ENCODE measurements around the gene AVPR2.

Gene AVPR2

DNA sequence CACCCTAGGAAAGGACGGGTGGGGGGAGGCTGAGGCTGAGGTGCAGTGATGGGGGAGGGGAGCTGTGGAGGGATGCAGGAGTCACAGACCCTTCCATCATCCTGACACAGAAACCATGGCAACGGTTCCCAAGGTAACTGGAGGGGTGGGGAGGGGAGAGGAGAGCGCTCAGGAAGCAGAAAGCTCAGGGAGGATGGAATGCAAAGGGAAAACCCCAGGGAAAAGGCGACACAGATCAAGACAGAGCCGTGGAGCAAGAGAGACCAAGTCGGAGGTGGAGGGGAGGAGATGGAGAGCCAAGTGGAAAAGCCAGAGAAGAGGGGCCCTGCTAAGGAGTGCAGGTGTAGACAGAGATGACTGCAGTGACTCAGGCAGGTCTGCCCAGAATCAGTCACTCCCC is 33.0 kb upstream of the AVPR2 start:
- DNase-seq (ENCODE audit: low read depth in 2 of 2), result no peak

GRCh38 chrX:153871946-153872878 is 32.3 kb upstream of the AVPR2 start:
- DNase-seq (ENCODE audit: low read depth in 2 of 2), result no peak

GRCh38 chrX:153873282-153874084 is 31.0 kb upstream of the AVPR2 start:
- DNase-seq (ENCODE audit: low read depth in 2 of 2), result no peak

- DNase-seq (ENCODE audit: low read depth in 2 of 2), result no peak
These were observed 30.4 kb upstream of the AVPR2 start for GRCh38 chrX:153874085-153874365.

GRCh38 chrX:153874366-153875125 is 29.9 kb upstream of the AVPR2 start:
- no peak for DNase-seq (ENCODE audit: low read depth in 2 of 2)

GRCh38 chrX:153875391-153876111 is 28.9 kb upstream of the AVPR2 start:
- peak; percentile 9 to 42 for DNase-seq (ENCODE audit: low read depth in 2 of 2)

- no peak for DNase-seq (ENCODE audit: low read depth in 2 of 2)
These were observed 28.4 kb upstream of the AVPR2 start for GRCh38 chrX:153876112-153876491.

DNA sequence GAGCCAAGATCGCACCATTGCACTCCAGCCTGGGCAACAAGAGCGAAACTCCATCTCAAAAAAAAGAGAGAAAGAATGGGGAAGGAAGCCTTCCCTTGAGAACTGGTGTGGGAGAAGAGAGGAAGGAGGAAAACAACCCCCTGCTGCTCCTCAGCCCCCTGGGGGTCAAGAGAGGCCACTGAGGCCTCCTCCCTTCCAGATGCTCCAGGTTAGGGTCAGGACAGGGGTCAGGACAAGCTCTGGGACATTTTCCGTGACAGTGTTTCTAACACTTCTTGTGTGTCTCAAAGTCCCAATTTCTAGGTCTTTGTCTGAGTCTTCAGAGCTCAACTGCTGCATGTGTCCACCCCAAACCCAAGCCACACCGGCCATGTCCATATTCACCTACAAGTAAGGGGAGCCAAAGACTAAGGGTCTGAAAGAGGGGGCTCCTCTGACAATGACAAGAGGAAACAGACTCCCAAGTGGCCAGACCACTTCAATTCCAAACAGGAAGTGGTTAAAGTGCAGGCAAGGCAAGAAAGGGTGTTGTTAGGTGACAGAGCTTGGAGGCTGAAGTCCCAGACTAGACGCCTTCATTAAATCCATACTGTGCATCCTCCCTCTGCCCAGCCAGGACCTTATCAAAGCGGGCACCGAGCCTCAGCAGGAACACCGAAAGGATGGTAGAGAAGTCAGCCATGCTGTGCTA is 26.8 kb upstream of the AVPR2 start:
- no peak for DNase-seq (ENCODE audit: low read depth in 2 of 2)

GRCh38 chrX:153878345-153878744 is 26.1 kb upstream of the AVPR2 start:
- no peak for DNase-seq (ENCODE audit: low read depth in 2 of 2)

- no peak for DNase-seq (ENCODE audit: low read depth in 2 of 2)
These were observed 25.4 kb upstream of the AVPR2 start for GRCh38 chrX:153878969-153879653.

- DNase-seq (ENCODE audit: low read depth in 2 of 2), result no peak
These were observed 24.6 kb upstream of the AVPR2 start for GRCh38 chrX:153879741-153880439.

DNA sequence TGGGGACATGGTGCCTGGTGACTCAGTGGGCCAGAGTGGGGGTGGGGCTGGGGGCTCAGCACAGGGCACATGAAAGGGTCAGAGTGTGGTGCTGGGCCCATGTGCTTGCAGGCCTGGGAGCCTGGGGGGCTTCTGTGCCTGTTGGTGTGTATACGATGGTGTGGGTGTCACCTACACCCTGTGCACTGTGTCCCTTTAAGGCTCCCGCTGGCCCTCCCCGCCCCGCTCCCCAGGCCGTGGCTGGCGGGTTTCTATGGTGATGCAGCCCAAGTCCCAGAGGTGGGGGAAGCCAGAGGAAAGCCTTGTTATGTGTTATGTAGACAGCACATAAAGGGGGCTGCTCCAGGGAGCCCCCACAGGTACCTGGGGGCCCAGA is 24.0 kb upstream of the AVPR2 start:
- DNase-seq (ENCODE audit: low read depth in 2 of 2), result no peak

GRCh38 chrX:153881281-153881680 is 23.2 kb upstream of the AVPR2 start:
- DNase-seq (ENCODE audit: low read depth in 2 of 2), result no peak

GRCh38 chrX:153882086-153882498 is 22.4 kb upstream of the AVPR2 start:
- DNase-seq (ENCODE audit: low read depth in 2 of 2), result no peak

DNA sequence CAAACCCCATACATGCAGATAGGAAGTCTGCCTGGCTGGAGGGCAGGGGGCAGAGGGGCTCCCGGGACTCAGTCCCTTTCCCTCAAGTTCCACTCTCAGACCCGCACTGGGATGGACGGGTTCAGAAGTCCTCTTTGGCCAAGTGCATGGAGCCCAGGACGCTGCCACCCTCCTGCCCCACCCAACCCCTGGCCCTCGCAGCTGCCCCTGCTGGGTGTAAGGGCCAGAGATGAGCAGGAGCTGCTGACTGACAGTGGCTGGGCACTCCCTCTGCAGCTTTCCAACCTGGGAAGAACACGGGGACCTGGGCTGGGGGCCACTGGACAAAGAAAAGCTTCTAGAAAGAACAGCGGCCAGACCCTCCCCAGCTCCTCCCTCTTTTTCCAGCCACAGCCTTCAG is 21.9 kb upstream of the AVPR2 start:
- no peak for DNase-seq (ENCODE audit: low read depth in 2 of 2)

- no peak for DNase-seq (ENCODE audit: low read depth in 2 of 2)
These were observed 21.2 kb upstream of the AVPR2 start for GRCh38 chrX:153883163-153883843.

GRCh38 chrX:153884136-153884535 is 20.3 kb upstream of the AVPR2 start:
- DNase-seq (ENCODE audit: low read depth in 2 of 2), result no peak

DNA sequence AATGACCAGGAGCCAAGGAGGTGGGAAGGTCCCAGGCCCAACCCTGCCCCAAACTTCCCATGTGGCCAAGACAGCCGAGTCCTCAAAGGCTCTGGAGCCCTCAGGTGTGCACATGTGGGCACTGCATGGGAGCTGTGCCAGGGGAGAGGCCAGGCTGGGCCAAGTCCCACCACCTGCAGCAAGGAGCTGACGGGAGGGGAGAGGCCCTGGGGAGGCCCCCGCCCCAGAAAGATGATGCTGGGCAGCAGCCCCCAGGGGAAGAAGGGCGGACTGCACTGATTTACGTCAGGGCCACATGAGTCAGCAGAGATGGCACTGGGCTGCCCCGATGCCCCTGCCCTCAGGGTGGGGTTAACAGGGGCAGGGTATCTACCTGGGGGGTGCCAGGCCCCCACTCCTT is 19.9 kb upstream of the AVPR2 start:
- DNase-seq (ENCODE audit: low read depth in 2 of 2), result no peak

GRCh38 chrX:153885208-153885787 is 19.2 kb upstream of the AVPR2 start:
- DNase-seq (ENCODE audit: low read depth in 2 of 2), result no peak
